NCI-H446 treated with DMSO at 0.1 percent for 48 hours (cell line): ENCODE measurements around the gene LHFPL6.

Source experiments
- DNase-seq: peaks from one replicate; lab custom pipeline; 2025; lab: John Stamatoyannopoulos, UW

The LHFPL6 gene

GRCh38 chr13:39554371-39554770, 48.6 kb downstream of the LHFPL6 start:
- DNase-seq: no peak

GRCh38 chr13:39552246-39552645, 50.7 kb downstream of the LHFPL6 start:
- no peak for DNase-seq

GRCh38 chr13:39550931-39551330, 52.1 kb downstream of the LHFPL6 start:
- no peak for DNase-seq

- DNase-seq: no peak
Observed at GRCh38 chr13:39547108-39547507, 55.9 kb downstream of the LHFPL6 start.

GRCh38 chr13:39542361-39542760, 60.6 kb downstream of the LHFPL6 start:
- no peak for DNase-seq

- no peak for DNase-seq
Observed at GRCh38 chr13:39540929-39541605, 61.9 kb downstream of the LHFPL6 start.

- DNase-seq: peak; percentile 82
Observed at GRCh38 chr13:39538816-39539790, 63.9 kb downstream of the LHFPL6 start.

GRCh38 chr13:39536906-39537305, 66.1 kb downstream of the LHFPL6 start:
- no peak for DNase-seq

GRCh38 chr13:39536274-39536673, 66.7 kb downstream of the LHFPL6 start:
- DNase-seq: no peak

GRCh38 chr13:39533651-39534150, 69.3 kb downstream of the LHFPL6 start:
- DNase-seq: no peak

- no peak for DNase-seq
Observed at GRCh38 chr13:39531646-39532045, 71.3 kb downstream of the LHFPL6 start.

GRCh38 chr13:39530916-39531315, 72.1 kb downstream of the LHFPL6 start:
- no peak for DNase-seq

GRCh38 chr13:39528661-39528980, 74.4 kb downstream of the LHFPL6 start:
- no peak for DNase-seq

GRCh38 chr13:39527961-39528660, 74.9 kb downstream of the LHFPL6 start:
- peak; percentile 93 for DNase-seq

- DNase-seq: no peak
Observed at GRCh38 chr13:39527301-39527700, 75.7 kb downstream of the LHFPL6 start.

GRCh38 chr13:39526499-39526898, 76.5 kb downstream of the LHFPL6 start:
- DNase-seq: no peak

GRCh38 chr13:39525506-39525905, 77.5 kb downstream of the LHFPL6 start:
- no peak for DNase-seq

- no peak for DNase-seq
Observed at GRCh38 chr13:39524795-39525194, 78.2 kb downstream of the LHFPL6 start.

- no peak for DNase-seq
Observed at GRCh38 chr13:39522329-39522728, 80.7 kb downstream of the LHFPL6 start.

- no peak for DNase-seq
Observed at GRCh38 chr13:39521701-39522100, 81.3 kb downstream of the LHFPL6 start.

- peak; percentile 71 for DNase-seq
Observed at GRCh38 chr13:39516096-39516495, 86.9 kb downstream of the LHFPL6 start.

GRCh38 chr13:39515224-39515714, 87.7 kb downstream of the LHFPL6 start:
- no peak for DNase-seq
